H7 (cell line): ENCODE results near the gene GIMAP8. TPM values are rescaled to one million over a fixed set of nuclear protein-coding genes. Genes with fewer than 3 reads are reported as not detected.
"Not testable (repeated sequence)": the region's sequence is repeated elsewhere in the genome, so short reads cannot be mapped to it uniquely, and the experiment has no call there.

Source experiments
- DNase-seq: peaks from one replicate; pipeline ENCODE4 v3.0.0; 2012
- H3K27me3 ChIP-seq: 2 replicates; pipeline ENCODE4 v1.6.0; 2011; ENCODE audit warnings: mild to moderate bottlenecking, low read length; ENCODE audit not compliant: control insufficient read depth, insufficient read depth
- H3K36me3 ChIP-seq: replicated peaks from 2 replicates; pipeline ENCODE4 v1.5.1; 2011; ENCODE audit warnings: low read length; ENCODE audit not compliant: control insufficient read depth, insufficient read depth
- H3K4me3 ChIP-seq: 2 replicates; pipeline ENCODE4 v1.5.1; 2011; ENCODE audit warnings: low read depth, mild to moderate bottlenecking, control low read depth, low read length, moderate library complexity; ENCODE audit not compliant: insufficient read depth
- total RNA-seq: library from RNA; depleted of rRNA; stranded (reverse); fragments of >200 nt; shearing (Covaris generic); gene quantifications from 2 replicates; pipeline ENCODE4 v1.2.3, GENCODE V29; 2014

Gene GIMAP8
- total RNA-seq, 1 experiment from 2014 or later, result not detected

DNA sequence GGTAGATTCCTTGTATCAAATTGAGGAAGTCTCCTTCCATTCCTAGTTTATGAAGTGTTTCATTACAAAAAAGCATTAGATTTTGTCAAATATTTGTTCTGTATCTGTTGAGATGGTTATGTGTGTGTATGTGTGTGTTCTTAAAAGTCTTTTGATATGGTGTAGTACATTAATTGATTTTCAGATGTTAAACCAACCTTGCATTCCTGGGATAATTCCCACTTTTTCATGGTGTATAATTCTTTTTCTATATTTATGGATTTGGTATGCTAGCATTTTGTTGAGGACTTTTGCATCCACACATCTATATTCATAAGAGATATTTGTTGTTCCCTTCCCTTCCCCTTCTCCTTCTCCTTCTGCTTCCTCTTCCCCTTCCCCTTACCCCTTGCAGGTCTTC is 8.9 kb upstream of the GIMAP8 start:
- Histone ChIP-seq H3K36me3 (no peaks in the 10 kb centered on the region), H3K27me3 (no peaks in the 10 kb centered on the region; the same call in 1 of the 2 replicates), H3K4me3 (no peak overlapping the region)
- DNase-seq, result no peak

DNA sequence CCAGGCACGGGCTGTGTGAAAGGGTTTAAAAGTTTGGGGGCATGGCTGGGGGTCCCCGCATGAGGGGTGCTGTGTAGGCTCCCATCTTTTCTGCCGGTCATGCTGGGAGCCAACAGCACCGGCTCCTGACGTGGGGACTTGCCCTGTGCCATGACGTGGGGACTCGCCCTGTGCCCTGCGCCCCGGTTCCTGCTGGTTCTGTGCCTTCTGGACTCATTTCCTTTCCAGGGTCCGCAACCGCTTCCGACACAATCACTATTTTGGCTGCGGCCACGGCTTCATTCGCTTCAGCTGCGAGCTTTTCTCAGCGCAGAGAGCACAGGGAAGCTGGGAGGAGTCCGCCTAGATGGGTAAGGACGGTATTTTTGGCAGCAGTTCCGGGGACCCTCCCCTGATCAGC is 7.6 kb upstream of the GIMAP8 start:
- no peak overlapping the region for H3K4me3 ChIP-seq
- no peaks in the 10 kb centered on the region; the same call in 1 of the 2 replicates for H3K27me3 ChIP-seq
- no peaks in the 10 kb centered on the region for H3K36me3 ChIP-seq
- DNase-seq, result no peak

DNA sequence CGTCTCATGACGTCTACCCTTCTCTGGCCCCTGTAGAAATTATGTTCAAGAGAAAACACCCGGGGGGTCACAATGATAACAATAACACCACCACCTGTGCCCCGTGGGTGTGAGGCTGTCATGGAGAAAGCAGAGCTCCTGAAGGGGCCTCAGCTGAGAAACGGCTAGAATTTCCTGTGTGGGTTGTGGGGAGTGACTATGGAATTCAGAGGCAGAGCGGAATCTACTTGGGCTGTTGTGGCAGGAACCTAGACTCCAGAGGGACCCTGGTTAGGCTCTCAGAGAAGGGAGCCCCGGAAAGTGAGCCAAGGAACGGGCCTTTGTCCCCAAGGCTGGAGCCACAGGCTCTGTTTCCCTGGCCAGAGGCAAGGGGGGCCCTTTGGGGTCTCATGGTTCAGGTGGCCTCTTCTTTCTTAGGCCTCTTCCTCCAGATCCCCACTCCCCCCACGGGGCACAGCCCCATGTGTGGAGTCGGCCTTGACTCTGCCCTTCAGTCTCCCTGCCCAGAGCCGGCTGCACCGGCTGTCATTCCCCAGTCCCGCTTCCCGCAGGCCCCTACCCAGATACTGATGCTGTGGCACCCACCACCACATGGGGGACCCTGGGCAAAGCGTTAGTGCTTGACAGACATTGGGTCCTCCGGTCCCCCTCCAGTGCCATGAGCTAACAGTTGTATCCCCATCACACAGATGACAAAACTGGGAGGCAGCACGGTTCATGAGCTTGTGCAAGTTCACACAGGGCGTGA is 6.5 kb upstream of the GIMAP8 start:
- Histone ChIP-seq H3K4me3 (no peak overlapping the region), H3K27me3 (no peaks in the 10 kb centered on the region; the same call in 1 of the 2 replicates), H3K36me3 (no peaks in the 10 kb centered on the region)
- DNase-seq, result peak; percentile 48

DNA sequence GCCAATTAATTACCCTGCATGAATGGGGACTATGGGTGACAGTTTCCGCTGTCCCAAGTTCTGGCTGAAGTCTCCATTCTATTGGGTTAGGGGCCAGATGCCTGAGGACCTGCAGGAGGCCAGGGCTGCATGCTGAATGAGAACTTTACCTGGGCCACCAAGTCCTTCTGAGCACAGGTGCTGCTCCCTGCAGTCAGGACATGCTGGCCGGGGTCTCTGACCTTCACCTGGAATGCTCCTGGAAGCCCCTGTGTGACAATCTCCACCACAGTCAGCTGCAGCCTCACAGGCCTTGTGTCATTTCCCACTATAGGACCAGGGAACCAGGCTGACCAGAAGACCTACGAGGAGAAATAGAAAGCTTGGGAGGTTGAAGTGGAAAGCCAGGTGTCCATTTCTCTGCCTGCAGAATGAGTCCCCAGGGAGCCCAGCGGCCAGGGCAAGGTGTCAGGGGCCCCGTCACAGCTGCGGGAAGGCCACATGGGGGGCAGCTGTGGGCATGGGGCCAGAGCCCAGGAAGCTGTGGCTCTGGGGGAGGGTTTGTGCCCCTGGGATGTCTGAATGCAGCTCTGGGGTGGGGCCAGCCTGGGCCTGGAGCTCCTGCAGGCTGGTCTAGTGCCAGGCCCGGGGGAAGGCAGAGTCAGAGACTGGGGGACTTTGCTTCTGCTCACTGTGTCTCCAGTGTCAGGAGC is 5.6 kb upstream of the GIMAP8 start:
- Histone ChIP-seq H3K27me3 (peaks cover 3% of the 10 kb centered on the region), H3K4me3 (no peak overlapping the region), H3K36me3 (no peaks in the 10 kb centered on the region)
- DNase-seq, result no peak

DNA sequence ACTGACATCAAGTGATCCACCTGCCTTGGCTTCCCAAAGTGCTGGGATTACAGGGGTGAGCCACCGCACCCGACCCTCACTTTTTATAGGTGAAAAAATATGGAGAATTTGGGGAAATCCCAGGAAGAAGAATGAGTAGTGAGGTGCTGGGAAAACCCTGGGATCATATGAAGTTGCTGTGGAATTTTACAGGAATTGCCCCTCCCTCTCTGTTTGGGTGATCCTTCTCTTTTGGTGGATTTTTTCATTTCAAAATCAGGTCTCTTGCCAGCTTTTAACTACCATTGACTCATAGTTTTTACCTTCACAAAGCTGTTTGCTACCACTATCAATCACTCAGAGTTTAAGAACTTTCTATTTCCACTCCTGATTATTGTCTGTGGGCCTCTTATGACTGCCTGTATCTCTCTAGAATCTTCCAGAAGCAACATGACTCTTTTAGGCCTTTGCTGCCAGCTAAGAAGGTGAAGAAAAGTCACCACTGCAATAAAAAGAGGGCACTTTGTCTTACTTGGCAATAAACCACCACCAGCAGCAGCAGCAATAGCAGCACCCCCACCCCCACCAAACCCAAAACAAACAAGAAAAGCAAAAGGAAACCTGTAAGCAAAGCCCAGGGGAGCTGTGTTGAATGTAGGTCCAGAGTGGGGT is 4.0 kb upstream of the GIMAP8 start:
- DNase-seq, result no peak
- Histone ChIP-seq H3K27me3 (peaks cover 4% of the 10 kb centered on the region), H3K4me3 (no peak overlapping the region), H3K36me3 (no peaks in the 10 kb centered on the region)

DNA sequence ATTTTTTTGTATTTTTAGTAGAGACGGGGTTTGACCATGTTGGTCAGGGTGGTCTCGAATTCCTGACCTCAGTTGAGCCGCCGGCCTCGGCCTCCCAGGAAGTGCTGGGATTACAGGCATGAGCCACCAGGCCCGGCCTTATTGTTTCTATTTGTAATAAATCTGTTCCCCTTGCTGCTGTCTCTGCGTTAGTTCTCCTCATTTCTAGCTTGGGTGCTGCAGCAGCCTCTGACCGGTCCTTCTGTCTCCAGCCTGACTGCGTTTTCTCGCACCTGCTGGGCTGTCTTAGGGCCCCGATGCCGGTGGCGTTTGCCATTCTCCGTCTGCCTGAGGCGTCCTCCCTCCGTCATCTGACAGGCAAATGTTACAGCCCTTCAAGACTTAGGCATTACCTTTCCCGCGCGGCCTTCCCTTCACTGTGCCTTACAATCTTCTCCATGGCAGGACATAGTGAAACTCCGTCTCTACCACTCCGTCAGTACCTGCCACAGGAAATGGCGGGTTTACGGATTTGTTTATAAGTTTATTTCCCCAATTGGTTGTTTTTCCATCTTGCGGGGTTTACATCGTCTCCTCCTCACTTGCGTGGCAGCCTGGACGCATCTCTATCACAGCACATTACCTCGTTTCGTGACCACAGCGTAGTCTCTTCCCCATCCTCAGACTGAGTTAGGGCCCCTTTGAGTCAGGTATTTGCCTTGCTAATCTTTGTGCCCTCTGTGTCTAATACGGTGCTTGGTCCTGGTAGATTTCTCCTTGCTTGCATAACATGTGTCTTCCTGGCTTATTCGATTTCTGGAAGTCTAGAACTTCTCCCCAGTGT is 2.3 kb upstream of the GIMAP8 start:
- Histone ChIP-seq H3K27me3 (peaks cover 4% of the 10 kb centered on the region), H3K4me3 (no peak overlapping the region), H3K36me3 (no peaks in the 10 kb centered on the region)
- peak; percentile 46 for DNase-seq

DNA sequence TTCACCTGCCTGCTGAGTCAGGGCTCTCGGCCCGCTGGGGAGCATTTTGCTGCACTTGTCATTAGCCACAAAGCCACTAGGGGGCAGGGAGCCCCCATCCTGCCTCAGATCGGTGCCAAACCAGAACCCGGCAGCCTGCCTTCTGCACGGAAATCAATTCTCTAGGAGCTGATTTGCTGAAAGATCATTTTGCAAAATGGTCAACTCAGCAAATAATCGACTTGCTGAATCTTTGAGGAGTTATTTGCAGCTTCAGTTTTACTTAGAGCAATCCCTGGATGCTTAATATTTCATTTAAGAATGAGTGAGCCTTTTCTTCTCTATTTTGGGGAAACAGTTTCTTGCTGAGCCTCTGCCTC is 1.7 kb upstream of the GIMAP8 start:
- H3K36me3 ChIP-seq, result no peaks in the 10 kb centered on the region
- no peak overlapping the region for H3K4me3 ChIP-seq
- H3K27me3 ChIP-seq, result peaks cover 4% of the 10 kb centered on the region
- peak; percentile 94 for DNase-seq

DNA sequence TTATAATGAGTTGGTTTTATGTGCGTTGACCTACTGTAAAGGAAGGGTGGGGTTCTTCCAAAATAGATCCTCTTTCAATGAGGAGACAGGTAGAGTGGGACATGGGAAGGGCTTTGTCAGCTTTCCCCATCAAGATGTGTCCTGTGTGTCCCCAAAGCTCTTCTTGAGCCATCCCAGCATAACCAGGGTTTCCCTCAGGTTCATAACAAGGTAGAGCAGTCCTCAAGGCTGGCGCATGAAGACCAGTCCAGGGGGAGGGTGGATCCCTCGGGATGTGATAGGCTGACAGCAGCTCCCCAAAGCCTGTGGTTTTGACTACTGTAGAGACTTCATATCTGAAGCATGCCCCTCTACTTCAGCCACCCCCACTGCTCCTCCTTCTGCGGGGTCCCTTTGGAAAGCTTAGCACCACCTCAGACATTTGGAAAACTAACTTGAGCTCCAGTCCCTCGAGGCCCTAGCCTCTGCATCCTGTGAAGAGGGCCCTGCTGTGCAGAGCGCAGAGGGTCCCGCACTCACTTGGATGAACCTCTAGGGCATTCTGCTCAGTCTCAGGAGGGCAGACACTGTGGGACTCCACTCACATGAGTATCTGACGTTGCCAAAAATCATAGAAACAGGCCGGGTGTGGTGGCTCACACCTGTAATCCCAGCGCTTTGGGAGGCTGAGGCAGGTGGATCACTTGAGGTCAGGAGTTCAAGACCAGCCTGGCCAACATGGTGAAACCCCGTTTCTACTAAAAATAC is 1.1 kb upstream of the GIMAP8 start:
- no peak for DNase-seq
- Histone ChIP-seq H3K27me3 (peaks cover 4% of the 10 kb centered on the region), H3K4me3 (no peak overlapping the region), H3K36me3 (no peaks in the 10 kb centered on the region)

DNA sequence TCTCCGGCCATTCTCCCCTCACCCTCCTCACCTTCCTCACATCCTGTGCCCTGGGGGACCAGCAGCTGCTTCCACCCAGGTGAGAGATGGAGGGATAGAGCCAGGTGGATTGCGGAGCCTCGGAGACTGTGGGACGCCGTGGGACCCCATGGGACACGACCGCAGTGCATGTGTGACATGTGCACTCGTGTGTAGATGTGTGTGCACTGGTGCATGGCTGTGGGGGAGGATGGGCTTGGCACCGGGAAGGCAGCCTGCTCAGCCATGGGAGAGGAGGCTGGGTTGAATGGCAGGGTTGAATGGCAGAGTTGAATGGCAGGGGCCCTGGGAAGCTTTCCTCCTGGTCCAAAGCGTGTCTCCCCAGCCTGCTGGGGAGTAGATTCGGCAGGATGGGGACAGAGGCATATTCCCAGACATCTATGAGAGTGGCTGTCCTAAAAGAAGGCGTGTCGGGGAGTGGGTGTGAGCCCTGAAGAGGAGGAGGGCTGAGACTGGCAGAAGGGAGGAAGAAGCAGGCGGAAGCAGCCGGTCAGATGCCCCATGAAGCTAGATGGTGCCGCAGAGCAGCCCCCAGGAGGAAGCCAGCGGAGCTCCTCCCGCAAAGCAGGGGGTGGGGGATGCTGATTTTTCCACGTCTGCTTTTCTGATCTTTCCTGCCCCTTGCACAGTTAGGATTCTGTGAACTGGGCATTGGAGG is 815 bp downstream of the GIMAP8 start:
- no peak overlapping the region for H3K4me3 ChIP-seq
- H3K27me3 ChIP-seq, result peaks cover 4% of the 10 kb centered on the region
- peak; percentile 65 for DNase-seq
- no peaks in the 10 kb centered on the region for H3K36me3 ChIP-seq

DNA sequence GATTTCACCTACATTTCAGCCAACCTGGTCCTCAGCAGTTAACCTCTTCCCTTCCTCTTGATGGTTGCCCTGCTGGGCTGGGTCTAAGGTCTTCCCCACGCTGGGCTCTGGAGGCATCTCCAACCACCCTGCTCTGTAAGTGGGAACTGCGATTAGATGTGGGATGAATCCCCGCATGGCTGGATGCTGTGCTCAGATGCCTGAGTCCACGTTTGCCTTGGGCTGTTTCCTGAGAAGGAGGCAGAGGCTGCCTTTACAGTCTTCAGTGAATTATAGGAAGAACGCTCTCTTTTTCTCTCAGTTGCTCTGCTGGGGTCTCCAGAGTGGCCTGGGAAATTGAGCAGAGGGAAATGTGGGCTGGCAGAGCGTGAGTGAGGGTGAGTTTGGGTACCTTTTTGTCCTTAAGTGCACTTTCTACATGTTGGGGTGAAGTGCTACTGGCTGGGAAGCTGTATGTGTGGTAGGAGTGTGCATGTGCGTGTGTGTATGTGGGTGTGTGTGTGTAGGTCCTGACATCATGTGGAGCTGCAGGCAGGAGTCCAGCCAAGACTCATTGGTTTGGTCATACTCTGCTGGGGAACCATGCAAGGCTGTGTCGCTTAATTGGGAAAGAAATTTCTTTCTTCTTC is 1.5 kb downstream of the GIMAP8 start:
- DNase-seq, result no peak
- peaks cover 4% of the 10 kb centered on the region for H3K27me3 ChIP-seq
- no peaks in the 10 kb centered on the region for H3K36me3 ChIP-seq
- no peak overlapping the region for H3K4me3 ChIP-seq

DNA sequence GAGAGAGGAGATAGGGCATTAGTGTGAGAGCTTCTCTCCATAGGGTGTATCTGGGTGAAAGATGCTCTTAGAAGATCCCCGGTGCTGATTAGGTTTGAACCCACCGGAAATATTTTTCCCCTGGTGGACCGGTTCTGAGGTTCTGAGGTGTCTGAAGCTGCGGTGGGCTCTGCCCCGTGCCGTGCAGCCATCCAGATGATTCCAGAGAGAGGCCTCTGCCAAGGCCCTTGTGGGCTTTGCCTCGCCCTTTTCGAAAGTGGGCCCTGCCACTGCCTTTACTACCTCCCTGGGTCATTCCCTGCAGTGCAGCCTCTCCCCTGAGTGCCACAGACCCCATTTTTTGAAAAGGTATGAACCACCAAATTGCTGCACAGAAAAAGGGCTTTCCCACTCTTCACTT is 2.8 kb downstream of the GIMAP8 start:
- no peaks in the 10 kb centered on the region for H3K36me3 ChIP-seq
- DNase-seq, result no peak
- no peak overlapping the region for H3K4me3 ChIP-seq
- H3K27me3 ChIP-seq, result peaks cover 4% of the 10 kb centered on the region

DNA sequence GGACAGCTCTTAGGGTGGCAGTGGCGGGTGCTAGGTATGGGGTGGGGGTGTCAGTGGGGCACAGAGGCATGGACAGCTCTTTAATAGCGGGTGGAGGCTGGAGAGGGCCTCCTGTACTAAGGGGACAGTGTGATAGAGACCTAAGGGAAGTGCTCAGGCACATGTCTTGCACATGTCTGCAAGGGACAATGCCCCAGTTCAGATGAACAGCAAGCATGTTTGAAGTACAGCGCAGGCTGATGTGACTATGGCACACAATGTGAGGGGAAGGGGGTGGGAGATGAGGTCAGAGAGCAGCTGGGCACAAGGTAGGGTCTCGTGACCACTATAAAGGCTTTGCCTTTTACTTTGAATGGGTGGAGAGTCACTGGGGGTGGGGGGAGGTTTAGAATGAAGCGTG is 3.5 kb downstream of the GIMAP8 start:
- DNase-seq, result no peak
- no peak overlapping the region for H3K4me3 ChIP-seq
- peaks cover 4% of the 10 kb centered on the region for H3K27me3 ChIP-seq
- H3K36me3 ChIP-seq, result no peaks in the 10 kb centered on the region

DNA sequence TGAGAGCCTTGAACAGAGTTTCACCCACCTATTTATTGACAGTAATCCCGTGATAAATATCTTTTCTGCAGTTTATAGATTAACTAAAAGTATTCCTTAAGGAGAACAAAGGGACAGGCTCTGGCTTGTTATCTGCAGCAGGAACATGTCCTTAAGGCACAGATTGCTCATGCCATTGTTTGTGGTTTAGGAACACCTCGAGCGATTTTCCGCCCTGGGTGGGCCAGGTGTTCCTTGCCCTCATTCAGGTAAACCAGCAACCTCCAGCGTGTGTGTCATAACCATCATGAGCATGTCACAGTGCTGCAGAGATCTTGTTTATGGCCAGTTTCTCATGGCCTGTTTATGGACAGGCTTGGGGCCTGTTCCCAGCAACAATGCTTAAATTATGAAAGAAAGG is 6.6 kb downstream of the GIMAP8 start:
- not testable (repeated sequence) for H3K4me3 ChIP-seq, H3K27me3 ChIP-seq, DNase-seq, H3K36me3 ChIP-seq
